HG03097 (cell line): ENCODE data around the gene MYLK3.
A peak's percentile ranks its signal among the peaks of the same experiment; 100 is the strongest.
"Not testable (repeated sequence)": the region's sequence is repeated elsewhere in the genome, so short reads cannot be mapped to it uniquely, and the experiment has no call there.

Experiments used
- ATAC-seq: cut with Tn5 transposase; IDR thresholded peaks from one replicate; pipeline ENCODE4 v1.9.1; 2021; ENCODE audit not compliant: unreplicated experiment, low FRiP score

MYLK3 gene

DNA sequence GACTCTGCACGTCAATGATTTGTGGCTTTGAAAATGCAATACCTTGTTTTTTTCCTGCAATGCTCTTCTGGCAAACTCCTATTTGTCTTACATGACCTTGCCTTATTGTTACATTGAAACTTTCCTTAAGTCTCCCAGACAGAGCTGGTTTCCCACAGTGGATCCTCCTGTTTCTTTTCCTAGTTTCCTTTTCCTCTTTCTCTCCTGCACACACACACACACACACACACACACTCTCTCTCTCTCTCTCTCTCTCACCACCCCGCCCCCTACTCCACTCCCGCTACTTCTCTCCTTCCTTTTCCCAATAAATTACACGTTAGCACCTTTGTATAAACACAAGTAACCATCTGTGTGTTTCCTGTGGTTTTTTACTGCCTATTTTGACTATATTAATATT, 56.4 kb downstream of the MYLK3 start:
- ATAC-seq: no peak

DNA sequence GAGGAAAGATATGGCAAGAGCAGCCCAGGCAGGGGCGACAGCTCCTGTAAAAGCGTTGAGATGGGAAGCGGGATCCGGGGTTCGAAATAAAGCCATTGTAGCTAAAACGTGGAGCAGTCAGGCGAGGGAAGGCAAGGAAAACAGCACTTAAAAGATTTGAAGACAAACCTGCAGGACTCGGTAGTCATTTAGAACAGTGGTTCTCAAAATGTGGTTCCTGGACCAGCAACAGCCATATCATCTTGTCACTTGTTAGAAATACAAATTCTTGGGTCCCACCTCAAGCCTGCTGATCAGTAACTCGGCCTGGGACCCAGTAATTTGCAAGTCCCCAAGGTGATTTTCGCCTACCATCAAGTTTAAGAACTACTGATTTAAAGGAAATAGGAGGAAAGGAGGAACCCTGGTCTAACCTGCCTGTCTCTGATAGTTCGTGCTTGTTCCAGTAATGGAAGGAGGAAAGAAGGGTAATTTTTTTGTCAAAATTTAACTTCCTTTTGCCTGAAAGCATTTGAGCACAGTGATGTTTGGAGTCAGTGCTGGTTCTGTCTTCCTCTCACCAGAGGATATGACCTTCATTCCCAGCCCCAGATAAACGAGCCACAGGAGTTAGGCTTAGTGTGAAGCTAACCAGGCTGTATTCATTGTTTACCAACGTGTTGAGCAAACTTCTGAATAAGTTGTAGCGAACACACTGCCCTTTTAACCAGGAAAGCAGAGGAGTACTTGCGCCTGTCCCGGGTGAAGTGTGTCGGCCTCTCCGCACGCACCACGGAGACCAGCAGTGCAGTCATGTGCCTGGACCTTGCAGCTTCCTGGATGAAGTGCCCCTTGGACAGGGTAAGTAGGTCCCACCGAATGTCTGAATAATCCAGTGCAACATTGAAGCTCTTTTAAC, 57.6 kb downstream of the MYLK3 start:
- no peak for ATAC-seq

DNA sequence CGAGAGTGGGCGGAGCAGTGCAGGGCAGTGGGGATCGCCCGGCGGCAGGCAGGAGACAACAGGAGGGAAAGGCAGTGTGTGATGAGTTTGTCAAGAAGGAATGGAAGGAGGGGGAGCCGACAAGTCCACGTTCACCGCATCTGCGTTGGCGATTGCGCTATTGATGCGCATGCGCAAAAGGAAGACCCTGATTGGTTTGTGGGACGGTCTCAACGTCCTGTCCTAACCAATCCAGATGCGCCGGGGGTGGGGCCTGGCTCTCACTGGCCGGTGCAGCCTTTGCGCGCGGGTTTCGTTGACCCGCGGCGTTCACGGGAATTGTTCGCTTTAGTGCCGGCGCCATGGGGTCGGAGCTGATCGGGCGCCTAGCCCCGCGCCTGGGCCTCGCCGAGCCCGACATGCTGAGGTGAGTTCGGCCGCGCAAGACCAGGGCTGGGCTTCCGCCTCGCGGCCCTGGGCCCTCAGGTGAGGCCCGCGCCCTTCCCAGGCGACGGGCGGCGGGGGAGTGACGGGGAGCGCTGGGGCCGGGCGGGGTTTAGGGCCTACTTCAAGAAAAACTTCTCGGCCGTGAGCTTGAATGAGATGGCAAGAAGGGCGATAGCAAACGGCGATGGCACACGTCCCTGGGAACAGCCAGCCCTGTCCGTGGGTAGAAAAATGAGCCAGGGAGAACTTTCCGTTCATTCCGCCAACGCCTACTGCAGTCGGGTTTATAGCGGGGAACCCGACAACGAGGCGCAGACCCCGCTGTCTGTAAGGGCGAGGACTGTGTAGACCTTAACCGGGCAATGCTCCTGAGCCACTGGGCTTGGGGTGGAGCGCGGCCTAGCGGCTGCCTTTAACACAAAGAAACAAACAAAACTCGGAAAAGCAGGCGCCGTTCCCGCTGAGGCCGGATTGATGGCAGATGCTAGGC, 58.5 kb downstream of the MYLK3 start, which contains the start of gene ORC6:
ORC6 (plus strand) TSS at position 295 of the 916 bp plus-strand sequence; CDS start at position 342, 47 bp downstream.
- ATAC-seq: peak; percentile 72

DNA sequence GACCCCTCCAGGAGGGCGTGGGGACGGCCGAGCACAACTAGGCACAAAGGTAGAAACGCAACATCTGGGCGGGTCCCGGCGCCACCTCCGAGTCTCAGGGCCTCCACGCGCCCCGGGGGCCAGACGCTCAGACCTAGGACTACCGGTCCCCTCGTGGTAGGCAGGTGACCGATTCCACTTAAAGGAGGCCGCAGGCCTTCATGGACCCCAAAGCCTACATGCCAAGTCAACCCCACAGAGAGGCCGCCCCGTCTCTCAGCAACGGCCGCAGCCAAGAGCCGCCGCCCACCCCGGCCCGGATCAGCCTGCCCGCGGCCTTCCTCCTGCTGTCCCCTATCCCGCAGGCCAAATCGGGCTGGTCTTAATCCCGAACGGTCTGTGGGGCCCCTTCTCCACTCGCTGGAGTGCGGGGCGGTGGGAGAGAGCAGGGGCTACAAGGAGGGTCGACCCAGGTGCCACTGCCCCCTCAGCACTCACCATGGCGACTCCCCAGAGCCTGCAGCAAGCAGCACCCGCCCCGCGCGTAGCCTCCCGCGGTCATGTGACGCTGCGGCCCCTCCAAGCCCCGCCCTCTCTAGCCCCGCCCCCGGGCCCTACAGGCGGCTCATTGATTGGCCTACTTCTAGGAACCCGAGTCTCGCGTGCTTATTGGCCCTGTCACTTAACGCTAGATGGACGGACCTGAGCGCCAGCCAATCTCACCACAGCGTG, 59.3 kb downstream of the MYLK3 start, which contains the start of gene VPS35:
VPS35 (minus strand) TSS at position 525 of the 711 bp plus-strand sequence; CDS start at position 480, 45 bp downstream.
- ATAC-seq: peak; percentile 81

DNA sequence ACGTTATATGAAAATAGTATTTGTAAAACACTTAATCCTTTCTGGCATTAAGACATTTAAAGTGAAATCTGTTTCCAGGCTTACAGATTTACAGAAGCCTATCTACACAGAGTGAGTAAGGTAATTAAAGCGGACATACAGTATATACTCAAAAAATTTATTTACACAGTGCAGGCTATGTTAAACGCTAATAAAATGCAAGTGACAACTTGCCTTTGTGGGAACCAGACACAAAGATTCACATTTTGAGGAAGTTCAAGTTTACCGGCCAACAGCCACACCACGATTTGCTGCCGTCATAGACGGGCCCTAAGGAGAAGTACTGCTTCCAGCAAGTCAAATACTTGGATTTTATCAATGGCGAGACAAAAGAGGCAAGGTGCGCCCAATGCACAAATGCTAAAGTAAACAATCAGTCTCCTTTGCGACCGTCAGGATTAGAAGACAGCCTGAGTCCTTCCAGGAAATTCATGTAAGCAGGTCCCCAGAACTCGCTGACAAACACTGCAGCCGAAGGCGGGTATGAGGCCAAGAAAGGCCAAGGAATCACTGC, 60.0 kb downstream of the MYLK3 start:
- ATAC-seq: no peak

DNA sequence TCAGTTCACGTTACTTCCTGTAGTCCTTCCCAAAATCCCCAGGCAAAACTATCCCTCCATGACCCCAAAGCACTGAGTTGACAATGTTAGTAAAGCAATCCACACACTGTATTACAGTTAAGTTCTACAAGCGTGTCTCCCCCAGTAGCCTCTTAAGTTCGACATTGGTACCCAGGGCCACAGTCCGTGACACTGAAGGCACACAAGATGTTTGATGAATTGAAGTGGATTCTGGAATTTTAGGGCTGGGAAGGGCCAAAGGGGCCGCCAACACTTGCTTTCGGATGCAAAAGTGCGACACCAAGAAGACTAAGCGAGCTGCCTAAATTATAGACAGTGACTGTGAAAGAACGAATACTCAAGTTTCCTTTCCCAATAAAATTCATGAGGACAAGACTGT, 60.7 kb downstream of the MYLK3 start:
- ATAC-seq: no peak

DNA sequence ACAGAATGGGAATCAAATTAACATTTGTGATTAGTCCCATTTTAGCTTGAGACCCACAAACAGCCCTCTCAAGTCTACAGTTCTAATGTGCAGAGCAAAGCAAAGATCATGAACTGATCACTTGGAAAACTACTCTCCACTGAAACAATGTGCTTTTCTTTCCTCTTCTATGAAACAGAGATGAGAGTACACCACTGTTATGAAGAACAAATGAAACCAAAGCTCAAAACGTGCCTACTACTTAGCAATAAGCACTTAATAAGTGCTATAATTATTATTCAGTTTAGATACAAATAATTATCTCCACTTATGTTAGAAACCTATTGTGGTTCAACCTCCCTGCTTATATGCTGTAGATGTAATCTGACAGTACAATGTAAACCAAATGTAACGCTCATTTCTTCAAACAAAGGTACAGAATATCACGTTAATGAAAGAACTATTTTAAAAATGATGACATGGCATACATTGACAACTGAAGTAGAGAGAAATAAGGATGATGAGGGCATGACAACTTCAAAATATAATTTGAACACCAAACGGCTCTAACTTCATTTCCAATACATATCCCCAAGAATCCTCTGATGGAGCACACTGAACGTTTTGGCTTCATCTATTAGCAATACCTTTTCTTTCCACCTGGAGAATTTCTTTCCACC, 61.2 kb downstream of the MYLK3 start:
- ATAC-seq: no peak

DNA sequence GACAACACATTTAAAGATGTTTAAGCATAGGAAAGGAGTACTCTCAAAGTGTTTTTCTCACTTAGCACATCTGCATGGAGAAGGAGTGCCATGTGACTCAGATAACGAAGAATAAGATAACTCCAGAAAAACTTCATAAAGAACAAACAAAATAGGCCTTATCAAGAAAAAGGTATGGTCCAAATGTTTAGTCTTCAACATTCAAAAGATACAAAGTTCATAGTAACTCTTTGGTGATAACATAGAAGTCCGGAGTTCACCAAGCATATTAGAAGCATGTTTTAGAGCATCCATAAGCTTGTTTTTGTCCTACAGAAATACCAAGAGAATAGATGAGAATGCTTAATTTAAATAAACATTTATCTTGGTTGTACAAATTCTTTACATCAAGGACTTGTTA, 66.3 kb downstream of the MYLK3 start:
- not testable (repeated sequence) for ATAC-seq

DNA sequence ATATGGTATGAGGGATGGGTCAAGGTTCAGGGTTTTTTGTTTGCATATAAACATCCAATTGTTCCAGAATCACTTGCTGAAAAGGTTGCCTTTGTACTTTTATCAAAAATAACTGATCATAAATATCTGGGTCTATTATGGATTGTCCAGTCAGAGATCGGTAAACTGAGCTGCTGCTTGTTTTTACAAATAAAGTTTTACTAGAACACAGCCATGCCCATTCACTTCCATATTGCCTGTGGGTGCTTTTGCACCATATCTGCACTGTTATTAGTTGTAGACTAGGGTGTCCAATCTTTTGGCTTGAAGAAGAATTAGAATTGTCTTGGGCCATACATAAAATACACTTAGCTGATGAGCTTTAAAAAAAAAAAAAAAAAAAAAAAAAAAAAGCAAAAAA, 70.2 kb downstream of the MYLK3 start:
- not testable (repeated sequence) for ATAC-seq

DNA sequence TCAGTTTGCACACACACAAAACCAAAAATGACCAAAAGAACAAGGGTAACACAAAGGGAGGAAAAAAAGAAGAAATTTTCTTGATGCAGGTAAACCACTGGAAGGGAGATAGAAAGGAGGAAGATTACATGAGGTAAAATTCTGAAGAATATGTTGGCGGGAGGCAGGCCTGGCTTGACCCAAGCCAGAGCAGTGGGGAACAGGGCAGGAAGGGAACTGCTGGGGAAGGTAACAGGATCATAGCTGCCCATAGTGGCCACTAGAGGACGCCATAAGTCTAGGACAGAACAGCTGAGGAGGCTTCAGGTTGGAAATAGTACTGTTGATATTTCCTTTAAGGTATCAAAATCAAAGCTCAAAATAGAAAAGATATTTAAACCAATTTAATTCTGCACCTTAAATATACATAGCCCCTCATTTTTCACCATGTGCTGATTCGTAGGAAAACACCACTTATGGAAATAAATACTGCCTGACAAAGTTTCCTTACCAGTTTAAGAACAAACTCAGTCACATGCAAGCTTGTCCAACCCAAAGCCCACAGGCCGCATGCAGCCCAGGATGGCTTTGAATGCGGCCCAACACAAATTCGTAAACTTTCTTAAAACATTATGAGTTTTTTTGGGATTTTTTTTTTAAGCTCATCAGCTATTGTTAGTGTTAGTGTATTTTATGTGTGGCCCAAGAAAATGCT, 74.7 kb downstream of the MYLK3 start:
- ATAC-seq: no peak

DNA sequence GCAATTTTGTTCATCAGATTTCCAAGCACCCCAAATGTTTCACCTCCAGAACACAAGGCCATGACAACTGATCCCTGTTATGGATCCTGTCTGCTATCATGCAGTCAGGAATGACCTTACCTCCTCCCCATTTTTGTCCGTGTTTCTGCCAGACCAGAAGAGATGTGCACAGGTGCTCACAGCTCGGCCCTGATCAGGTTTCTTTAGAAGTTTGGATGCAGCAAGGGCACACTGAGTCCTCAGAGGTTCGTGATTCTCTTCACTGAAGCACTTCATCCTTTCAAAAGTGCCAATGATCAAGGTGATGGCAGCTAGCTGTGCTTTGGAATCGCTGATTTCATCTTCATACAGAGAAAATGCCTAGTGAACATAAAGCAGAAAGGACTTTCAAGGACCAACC, 86.0 kb downstream of the MYLK3 start:
- no peak for ATAC-seq

DNA sequence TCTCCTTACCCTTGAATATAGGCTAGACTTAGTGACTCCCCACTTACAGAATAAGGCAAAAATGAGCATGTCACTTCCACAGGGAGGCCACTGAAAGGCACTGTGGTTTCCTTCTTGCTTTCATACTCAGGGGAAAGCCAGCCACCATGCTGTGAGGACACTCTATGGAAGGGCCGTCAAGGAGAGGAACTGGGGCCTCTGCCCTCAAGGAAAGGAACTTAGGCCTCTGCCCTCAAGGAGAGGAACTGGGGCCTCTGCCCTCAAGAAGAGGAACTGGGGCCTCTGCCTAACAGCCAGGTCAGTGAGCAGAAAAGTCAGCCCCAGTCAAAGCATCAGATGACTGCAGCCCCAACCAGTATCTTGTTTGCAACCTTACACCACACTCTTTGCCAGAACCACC, 89.2 kb downstream of the MYLK3 start:
- peak; percentile 96 for ATAC-seq
